ENCODE results near the gene FAM174C.

FAM174C gene
- total RNA-seq = 24.3 to 60.9 (median 26.6) reads per million in 3 experiments

DNA sequence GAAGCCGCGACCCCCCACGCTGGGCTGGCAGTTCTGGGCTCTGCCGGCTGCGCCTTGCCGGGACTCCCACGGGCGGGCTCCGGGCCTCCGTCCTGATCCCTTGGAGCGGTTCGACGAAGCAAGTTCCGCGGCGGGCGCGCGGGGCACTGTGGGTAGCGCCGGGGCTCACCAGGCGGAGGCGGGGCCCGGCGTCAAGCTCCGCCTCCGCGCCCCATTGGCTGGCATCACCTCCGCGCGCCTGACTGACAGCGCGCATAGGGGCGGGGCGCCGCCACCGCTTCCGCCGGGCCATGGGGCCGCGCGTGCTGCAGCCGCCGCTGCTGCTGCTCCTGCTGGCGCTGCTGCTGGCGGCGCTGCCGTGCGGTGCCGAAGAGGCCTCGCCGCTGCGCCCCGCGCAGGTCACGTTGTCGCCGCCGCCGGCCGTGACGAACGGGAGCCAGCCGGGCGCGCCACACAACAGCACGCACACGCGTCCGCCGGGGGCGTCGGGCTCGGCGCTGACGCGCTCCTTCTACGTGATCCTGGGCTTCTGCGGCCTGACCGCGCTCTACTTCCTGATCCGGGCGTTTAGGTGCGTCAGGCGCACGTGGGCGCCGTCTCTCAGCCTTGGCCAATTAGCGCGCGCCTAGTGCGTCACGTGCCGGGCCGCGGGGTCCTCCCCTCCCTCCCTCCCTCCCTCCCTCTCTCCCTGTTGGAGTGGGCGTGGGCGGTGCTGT lies at the start of gene FAM174C:
Gene FAM174C (plus strand): TSS at position 271 of the 716 bp plus-strand sequence. CDS start 20 bp downstream, at position 291.
- DNase-seq = peak; percentile 97

DNA sequence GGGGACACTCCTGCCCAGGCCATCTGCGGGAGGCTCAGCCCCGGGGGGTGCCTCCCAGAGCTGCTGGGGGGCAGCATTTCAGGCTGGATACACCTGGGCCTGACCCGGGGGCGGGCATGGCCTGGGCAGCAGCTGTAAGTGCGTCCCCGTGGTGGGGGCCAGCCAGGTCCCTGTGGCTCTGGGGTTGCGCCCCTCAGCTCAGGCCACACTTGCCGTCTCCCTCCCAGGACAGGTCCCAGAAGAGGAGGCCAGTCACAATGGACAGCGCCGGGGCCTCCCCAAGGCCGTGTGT lies 49.2 kb upstream of the FAM174C start:
- DNase-seq = no peak

DNA sequence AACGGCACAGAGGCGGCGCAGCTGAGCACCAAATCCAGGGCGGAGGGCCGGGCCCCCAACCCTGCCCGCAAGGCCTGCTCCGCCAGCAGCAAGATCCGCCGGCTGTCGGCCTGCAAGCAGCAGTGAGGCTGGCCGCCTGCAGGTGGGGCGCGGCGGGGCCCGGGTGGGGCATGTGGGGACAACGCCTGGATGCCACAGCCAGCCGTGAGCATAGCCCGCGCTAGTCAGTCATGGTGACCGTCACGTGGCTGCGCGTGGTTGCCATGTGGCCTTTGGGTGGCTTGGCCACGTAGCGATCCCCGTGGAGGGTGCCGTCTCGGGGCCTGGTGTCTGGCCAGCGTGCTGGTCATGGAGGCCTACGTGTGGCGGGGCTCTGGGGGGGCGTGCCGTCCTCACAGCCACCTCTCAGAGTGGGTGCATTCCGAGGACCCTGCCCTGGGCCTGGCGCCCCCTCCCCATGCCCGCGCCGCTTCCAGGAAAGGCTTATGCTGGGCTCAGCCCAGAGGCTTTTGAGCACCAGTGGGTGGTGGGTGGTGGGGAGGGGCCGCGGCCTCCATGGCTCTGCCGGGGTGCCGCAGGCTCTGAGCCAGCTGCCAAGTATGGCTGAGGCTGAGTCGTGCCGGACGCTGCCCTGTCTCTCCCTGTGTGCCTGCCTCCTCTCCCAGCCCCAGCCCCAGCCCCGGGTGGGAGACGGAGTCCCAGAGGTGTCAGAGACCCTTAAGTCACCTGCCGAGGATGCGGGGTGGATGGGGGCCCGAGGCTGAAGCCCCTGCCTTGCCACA lies 48.6 kb upstream of the FAM174C start:
- no peak for DNase-seq

DNA sequence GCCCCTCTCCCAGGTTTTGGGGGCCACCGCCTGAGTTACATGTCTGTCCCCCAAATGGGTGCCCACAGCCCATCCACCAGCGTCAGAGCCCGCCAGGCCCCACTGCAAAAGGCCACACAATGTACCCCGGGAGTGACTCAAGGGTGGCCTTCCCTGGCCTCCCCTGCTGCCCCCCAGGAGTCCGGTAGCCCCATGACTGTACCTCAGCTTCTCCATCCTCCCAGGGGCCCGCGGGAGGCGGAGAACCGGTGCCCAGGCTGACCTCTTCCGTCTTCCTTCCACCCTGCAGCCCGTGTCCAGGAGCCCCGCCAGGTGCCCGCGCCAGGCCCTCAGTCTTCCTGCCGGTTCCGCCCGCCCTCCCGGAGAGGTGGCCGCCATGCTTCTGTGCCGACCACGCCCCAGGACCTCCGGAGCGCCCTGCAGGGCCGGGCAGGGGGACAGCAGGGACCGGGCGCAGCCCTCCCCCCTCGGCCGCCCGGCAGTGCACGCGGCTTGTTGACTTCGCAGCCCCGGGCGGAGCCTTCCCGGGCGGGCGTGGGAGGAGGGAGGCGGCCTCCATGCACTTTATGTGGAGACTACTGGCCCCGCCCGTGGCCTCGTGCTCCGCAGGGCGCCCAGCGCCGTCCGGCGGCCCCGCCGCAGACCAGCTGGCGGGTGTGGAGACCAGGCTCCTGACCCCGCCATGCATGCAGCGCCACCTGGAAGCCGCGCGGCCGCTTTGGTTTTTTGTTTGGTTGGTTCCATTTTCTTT lies 47.9 kb upstream of the FAM174C start:
- no peak for DNase-seq

DNA sequence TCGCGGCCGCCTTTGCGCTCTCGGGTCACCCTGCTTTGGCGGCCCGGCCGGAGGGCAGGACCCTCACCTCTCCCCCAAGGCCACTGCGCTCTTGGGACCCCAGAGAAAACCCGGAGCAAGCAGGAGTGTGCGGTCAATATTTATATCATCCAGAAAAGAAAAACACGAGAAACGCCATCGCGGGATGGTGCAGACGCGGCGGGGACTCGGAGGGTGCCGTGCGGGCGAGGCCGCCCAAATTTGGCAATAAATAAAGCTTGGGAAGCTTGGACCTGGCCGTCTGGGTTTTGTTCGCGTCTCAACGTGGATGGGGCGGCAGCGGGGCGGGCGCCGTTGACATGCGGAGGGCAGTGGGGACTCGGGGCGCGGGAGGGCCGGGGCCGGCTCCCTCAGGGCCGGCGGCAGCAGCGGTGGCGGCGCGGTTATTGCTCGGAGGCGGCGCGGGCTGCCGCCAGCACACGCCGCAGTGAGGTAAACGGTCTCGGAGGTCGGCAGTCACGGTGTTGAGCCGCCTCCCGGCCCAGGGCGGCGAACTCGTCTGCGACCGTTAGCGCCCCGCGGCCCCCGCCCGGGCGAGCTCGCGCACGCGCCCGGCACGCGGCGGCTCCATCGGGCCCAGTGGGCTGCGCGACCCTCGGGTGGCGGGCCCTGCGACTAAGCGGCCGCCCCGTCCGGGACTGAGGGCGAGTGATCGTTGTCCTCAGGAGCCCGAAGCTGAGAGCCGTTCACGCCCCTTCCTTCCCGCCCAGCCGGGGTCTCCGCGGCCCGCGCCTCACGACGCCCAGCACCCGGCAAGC lies 47.0 kb upstream of the FAM174C start:
- no peak for DNase-seq

DNA sequence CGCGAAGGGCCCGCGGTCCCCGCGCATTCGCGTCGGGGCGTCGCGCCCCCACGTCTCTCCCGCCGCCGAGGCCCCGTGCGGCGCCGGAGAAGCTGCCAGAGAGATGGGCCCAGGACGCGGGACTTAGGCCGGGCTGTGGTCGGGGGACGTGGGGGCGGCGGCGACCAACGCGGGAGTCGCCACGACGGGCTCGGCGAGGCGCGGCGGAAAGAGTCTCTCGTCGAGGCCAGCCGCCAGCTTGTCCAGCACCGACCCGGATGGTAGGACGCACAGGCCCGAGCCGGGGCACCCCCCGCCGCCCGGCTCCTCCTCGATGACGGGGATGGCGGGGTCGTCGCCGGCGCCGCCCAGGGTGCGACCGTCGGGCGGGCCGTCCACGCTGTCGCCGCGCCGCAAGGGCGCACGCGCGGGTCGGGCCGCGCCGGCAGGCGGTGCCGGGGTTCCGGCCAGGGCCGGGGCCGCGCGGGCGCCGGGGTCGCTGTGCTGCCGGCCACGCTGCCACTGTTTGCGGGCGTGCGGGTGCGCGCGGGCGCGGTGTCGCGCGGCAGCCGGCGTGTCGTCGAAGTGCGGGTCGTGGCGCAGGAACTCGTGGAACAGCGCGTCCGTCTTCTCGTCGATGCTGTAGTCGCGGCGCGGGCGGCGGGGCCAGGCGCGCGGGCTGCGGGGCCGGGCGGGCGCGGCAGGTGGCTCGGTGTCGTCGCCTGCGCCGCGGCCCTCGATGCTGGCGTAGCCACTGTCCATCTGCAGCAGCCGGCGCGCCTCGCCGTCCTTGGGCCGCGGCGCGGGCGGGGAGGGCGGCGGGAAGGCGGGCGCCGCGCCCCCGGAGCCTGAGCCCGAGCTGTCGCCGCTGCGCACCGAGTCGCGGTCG lies 46.0 kb upstream of the FAM174C start:
- no peak for DNase-seq

DNA sequence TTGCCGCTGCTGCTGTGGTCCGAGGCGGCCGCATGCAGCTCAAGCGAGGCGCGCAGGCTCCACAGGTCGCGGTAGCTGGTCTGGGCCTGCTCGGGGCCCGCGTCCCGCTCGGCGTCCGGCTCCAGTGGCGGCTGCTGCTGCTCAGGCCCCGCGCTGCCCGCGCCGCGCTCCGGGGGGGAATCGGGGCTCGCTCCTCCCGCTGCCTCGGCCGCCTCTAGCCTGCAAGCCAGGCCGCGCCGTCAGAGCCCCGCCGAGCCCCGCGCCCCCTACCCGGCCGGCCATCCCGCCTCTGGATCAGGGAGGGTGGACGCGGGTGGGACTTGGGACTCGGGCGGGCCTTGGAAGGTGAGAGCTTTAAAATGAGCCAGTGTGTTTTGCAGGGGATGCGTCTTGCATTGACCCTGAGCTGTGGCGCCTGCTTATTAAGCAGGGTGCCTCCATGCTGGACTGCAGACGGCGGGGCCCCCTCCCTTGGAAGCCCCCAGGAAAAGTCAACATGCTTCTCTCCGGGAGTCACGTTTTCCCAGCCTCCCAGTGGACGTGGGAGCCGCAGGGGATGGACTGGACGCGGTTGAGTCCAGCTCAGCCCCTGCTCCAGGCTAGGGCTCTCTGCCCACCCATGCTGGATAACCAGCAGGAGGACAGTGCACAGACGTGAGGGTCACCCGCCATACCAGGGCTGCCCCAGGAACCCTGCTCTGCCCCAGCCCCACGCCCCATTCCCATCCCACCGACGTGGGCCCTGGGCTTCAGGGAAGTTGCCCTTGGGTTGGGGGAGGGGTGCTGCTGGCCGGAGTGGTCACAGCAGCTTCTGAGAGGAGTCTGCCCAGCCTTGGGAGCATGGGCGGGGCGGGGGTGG lies 45.2 kb upstream of the FAM174C start:
- no peak for DNase-seq

DNA sequence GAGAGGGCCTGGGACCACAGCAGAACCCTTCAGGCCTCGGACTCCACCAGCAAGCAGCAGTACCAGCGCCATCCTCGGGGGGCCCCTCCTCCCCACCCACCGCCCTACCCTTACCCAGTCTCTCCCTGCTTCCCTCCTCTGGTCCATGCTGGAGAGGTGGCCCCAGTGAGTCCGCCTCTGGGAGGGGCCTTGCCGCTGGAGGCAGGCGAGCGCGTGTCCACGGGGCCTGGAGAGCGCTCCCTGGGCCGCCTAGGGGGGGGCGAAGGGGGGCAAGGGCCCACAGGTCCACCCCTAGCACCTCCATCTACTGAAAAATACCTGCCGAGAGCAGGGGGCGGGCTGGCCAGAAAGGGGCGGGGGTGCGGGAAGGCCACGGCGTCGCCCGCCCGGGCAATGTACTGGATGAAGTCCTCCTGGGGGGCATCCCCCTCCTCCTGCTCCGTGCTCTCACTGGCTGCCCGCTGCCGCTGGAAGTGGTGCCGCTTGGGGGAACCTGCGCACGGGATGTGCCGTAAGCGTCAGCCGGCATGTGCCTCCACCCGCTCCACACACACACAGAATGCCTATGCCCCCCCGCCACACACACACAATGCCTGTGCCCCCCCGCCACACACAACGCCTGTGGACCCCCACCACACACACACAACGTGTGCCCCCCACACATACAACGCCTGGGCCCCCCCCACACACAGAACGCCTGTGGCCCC lies 44.4 kb upstream of the FAM174C start:
- DNase-seq = no peak

DNA sequence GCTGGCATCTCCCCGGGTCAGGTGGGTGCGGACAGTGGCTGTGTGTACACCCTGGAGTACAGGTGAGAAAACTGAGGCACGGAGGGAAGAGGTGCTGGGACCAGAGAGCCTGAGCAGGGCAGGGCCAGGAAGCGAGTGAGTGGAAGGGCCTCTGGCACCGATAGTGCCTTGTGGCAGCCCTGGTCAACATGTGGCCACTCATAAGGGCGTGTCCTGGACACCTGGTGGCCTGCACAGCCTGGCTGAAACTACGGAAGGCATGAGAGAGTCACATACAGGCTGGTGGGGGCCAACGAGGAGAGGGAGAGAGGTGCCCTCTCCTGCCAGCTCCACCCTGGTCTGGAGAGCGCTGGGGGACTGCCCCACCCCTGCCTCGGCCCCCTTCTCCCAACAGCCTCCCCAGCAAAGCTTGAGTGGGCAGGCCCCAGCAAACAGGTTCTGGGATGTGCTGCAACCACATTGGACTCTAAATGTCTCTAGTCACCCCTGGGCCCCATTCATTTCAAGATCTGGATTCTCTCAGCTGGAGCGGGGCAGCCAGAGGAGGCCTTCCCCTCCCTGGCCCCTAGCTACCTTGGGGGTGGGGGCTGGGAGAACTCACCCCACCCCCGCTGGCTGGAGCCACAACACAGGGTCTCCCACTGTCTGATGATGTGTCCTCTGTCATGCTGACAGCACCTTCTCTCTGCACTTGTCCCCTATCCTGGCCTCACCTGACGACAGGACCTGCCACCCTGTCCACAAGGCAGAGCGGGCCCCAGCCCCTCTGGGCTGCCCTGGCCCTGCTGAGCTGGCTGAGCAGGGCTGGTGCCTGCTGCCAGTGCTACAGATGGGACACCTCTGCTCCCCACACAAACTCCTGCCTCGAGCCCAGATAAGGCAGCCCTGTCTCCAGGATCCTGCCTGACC lies 43.3 kb upstream of the FAM174C start:
- no peak for DNase-seq

DNA sequence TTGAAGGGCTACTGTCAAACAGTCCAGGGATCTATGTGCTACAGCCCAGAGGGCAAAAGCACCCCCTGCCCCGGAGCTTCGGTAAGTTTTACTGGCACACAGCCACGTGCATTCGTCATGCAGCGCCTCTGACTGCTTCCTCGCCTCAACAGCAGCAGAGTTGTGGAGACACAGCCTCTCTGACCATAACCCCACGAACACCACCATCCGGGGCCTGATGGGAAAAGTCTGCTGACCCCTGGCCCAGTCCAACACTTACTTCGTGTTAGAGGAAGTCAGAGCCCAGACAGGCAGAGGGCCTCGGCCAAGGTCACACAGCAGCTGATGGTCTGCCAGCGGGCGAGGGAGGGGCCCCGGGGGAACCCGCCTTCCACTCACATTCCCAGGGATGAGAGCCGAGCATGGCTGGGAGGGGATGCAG lies 42.7 kb upstream of the FAM174C start:
- no peak for DNase-seq

DNA sequence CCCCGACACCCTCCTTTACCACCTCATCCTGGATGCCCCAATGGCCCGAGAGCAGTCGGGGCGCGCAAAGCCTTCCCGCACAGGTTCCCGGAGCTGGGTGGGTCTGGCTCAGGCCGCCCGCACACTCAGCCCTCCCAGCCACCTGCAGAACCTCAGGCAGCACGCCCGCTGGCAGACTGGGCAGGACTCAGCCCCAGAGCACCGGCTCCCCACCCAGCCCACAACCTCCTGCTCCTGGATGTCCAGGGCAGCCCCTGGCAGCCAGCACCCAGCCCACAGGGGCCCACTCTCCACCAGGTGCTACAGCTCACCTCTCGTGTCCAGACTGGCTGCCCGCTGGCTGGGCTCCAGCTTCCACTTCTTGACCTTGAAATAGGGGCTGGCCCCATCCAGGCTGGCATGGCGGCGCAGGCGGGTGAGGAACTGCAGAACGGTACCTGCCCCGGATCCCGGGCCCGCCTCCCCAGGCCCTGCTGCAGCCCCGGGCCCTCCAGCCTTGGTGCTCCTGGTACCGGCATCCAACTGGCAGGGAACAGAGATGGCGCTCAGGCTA lies 42.1 kb upstream of the FAM174C start:
- DNase-seq = no peak

DNA sequence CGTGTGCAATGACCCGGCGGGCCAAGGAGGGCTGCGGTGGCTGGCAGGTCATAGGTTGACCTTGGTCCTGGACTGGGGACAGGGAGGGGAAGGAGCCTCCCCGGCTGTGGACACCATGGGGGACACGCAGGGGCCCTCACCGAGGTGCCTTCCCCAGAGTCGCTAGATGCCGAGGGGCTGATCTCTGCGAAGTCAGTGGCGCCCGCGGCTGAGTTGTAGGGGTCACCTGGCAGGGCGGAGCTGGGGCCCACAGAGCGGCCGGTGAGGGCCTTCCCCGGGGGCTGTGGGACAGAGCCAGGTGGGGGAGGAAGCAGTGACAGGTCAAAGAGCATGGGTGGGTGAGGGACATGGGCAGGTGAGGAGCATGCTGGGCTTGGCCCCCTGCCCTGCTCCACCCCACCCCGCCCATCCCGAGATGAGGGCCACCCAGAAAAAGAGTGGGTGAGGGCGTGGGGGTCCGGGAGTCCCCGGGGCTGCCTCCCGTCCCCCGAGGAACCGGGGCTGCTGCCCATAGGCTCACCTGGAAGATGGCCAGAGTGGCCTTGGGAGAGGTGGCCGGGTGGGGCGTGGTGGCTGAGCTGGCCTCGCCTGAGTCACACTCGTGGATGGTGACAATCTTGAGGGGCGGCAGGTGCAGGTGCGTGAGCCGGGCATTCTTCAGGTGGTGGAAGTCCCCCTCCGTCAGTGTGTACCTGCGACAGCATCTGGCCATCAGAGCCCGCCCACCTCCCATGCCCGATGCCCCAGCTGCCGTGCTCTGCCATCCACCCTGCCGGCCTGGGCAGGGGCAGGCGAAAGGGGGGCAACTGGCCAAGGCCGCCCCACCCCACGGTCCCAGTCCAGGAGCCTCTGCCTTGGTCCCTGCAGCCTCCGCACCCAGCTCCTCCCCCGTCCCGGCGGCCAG lies 41.0 kb upstream of the FAM174C start:
- DNase-seq = no peak

DNA sequence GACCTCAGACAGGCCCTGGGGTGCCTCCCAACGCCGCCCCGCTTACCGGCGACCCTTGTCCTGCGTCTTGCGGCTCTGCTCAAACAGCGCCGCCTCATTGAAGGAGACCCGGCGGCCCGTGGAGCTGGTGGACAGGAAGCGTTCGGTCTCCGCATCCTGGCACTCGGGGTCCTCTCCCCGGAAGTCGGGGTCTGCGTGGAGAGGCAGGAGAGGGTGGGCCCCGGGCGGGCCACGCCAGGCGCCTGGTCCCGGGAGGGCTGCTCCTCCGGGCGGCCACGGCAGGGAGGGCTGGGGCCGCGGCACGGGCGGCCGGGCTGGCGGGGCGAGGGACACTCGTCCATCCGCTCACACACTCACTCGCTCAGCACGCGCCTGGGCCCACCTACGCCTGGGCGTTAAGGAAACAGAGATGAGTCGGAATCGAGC lies 40.4 kb upstream of the FAM174C start:
- no peak for DNase-seq

DNA sequence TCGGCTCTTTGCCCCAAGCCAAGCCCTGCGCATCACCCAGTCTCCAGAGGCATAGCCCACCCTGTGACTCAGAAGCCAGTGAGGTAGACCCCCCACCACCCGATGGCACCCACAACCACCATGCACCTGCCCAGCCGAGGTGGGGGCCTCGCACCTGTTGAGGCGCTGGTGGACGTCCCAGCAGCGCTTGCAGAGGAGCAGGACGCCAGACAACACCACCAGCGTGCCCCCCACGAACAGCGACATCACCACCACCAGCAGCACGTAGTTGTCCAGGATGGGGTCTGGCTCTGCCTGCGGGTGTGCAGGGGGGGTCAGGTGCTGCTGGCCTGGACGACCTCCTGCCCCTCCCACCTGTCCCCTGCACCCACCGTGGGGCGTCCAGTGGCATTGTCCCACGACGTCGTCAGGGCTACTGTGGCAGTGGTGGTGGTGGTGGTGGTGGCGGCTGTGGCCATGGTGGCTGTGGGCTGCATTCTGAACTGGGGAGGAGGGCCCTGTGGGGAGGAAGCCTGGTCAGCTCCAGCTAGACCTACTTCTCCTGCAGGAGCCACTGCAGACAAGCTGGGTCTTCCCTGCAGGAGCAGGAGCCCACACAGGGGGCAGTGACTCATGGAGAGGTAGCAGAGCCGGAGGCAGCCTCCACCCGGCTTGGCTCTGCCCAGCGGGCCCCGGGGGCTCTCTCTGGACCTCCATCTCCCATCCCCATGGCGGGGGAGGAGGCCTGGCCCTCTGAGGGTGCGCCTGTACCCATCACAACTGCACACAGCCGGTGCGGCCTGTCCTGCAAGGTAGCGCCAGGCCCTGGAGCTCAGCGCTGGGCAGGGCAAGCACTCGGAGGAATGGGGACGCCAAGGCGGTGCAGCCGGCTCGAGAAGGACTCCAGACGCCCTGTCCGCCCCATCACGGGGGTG lies 39.4 kb upstream of the FAM174C start:
- no peak for DNase-seq

DNA sequence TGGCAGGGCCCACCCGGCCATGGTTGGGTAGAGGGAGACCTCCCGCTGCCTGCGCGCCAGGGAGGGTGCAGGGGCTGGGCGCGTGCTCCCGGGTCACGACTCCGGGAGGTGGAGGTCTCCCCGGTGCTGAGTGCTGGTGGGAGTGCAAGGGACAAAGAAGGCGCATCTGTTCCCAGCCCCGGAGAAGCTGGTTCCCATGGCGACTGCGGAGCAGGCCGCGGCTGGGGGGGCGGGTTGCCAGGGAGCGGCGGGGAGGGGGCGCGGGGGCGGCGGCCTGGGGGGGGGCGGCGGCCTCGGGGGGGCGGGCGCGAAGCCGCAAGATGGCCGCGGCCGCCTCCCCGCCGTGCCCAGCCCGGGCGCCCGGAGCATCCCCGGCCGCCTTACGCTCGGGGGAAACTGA lies 38.8 kb upstream of the FAM174C start:
- no peak for DNase-seq

DNA sequence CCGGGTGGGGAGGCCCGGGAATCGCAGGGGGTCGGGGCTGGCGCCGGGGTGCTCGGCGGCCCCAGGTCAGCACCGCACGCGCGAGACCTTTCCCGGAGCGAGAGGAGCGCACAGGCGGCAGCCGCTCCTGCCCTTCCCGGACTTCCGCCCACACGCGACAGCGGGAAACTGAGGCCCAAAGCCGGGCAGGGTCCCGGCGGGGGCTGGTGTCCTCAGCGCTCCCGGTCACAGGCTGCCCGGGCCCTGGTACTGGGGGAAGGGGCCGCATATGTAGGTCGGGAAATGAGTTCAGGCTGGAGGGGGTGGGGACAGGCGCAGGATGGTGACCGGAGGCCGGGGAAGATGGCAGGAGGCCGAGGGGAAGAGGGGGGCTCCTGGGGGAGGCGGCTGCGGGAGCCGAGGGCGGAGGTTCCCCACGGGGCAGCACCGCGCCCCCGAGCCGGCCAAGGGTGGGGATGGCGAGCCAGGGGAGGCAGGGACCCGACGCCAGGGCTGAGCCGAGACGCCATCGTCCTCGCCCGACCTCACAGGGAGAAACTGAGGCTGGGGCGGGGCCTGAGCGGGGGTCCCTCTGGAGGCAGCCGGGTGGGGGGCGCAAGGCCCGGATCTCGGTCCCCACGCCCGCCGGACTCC lies 38.2 kb upstream of the FAM174C start:
- no peak for DNase-seq
